Activated CD4-positive, alpha-beta T cell treated with anti-CD3 and anti-CD28 coated beads for 36 hours (primary cell): Measurements from ENCODE around the gene HLA-DRB1. TPM values are rescaled to one million over a fixed set of nuclear protein-coding genes. Genes with fewer than 3 reads are reported as not detected.
"Not testable (repeated sequence)": the region's sequence is repeated elsewhere in the genome, so short reads cannot be mapped to it uniquely, and the experiment has no call there.

Experiments
- ATAC-seq: fragments of 200-7000 bp; cut with Tn5 transposase; one replicate; pipeline ENCODE4 v1.10.0; 2021; ENCODE audit warnings: mild to moderate bottlenecking, moderate library complexity
- CTCF ChIA-PET: fragments of 350-600 bp; sonication (Branson Sonifier 250); formaldehyde crosslinking; loops from one replicate; lab custom pipeline; 2021; ENCODE audit warnings: antibody characterized with exemption; lab: Charles Lee
- POLR2A ChIA-PET: fragments of 350-600 bp; sonication (Branson Sonifier 250); formaldehyde crosslinking; loops from one replicate; lab custom pipeline; 2021; ENCODE audit warnings: antibody characterized with exemption, inconsistent platforms; lab: Charles Lee
- DNase-seq: peaks from one replicate; pipeline ENCODE4 v3.0.0-alpha.2; 2020
- H3K27ac Mint-ChIP-seq: one replicate; pipeline ENCODE4 v1.8.0; 2021; ENCODE audit warnings: mixed read lengths
- H3K27me3 Mint-ChIP-seq: one replicate; pipeline ENCODE4 v1.8.0; 2021; ENCODE audit warnings: mixed read lengths
- H3K36me3 Mint-ChIP-seq: one replicate; pipeline ENCODE4 v1.8.0; 2021; ENCODE audit warnings: low read depth, mixed read lengths
- H3K4me1 Mint-ChIP-seq: one replicate; pipeline ENCODE4 v1.8.0; 2021; ENCODE audit warnings: mixed read lengths
- H3K4me3 Mint-ChIP-seq: one replicate; pipeline ENCODE4 v1.8.0; 2021; ENCODE audit warnings: mild to moderate bottlenecking, moderate library complexity, mixed read lengths
- H3K9me3 Mint-ChIP-seq: one replicate; pipeline ENCODE4 v1.8.0; 2021; ENCODE audit warnings: low read depth, mixed read lengths
- intact Hi-C, 2 experiments: fragments of 100-400 bp; cut with DNase I in 1 of 2; cut with micrococcal nuclease in 1 of 2; formaldehyde crosslinking; loops; one replicate each; pipeline versions ENCODE4 v1.14.2 to v1.15.1; 2022 to 2024; cut with DNase I, micrococcal nuclease
- total RNA-seq, 2 experiments: library from RNA; stranded (reverse); gene quantifications; one replicate each; pipeline ENCODE4 v1.2.3, GENCODE V29; 2021

Gene HLA-DRB1
- total RNA-seq = 10 to 100 TPM; 12.7 to 16.6 TPM

- Mint-ChIP-seq H3K9me3 (no peaks in the 10 kb centered on the region), H3K4me1 (peaks cover 2% of the 10 kb centered on the region), H3K27ac (no peak within 1 kb of the TSS), H3K4me3 (peak within 1 kb of the TSS; percentile 61), H3K36me3 (no peaks in the 10 kb centered on the region), H3K27me3 (no peaks in the 10 kb centered on the region)
- ChIA-PET POLR2A (no interaction called here), CTCF (interaction anchor here (0.8 to 1.0 kb wide), 2 partner anchors 60 to 71 kb away, joined by 3 read pairs; partner anchors contain the start of gene HLA-DRB5)
- intact Hi-C loops = loop anchor here in 1 of 2 experiments (10.0 kb wide), 1 partner anchor 65 kb away; no protein-coding TSS in a partner anchor
- DNase-seq (peak; percentile 29), ATAC-seq (peak; percentile 94)
These were observed at the start of gene HLA-DRB1 for GRCh38 chr6:32589596-32590449. Gene HLA-DRB1 (minus strand): TSS chr6:32589848. CDS start chr6:32589742, 106 bp downstream.

GRCh38 chr6:32638532-32639219, 49.0 kb upstream of the HLA-DRB1 start:
- H3K9me3 Mint-ChIP-seq = no peaks in the 10 kb centered on the region

GRCh38 chr6:32637883-32638282, 48.2 kb upstream of the HLA-DRB1 start:
- Mint-ChIP-seq H3K27me3 (peaks cover 2% of the 10 kb centered on the region), H3K9me3 (no peaks in the 10 kb centered on the region), H3K27ac (no peak overlapping the region), H3K36me3 (no peaks in the 10 kb centered on the region), H3K4me1 (peaks cover 8% of the 10 kb centered on the region), H3K4me3 (no peak overlapping the region)
- DNase-seq (no peak), ATAC-seq (no peak)
- POLR2A ChIA-PET = interaction anchor here (0.7 kb wide), 1 partner anchor 1526 kb away, joined by 3 read pairs; no protein-coding TSS in a partner anchor
- CTCF ChIA-PET = no interaction called here
- intact Hi-C loops = no loop called here

More at GRCh38 chr6:32638532-32639219, 49.0 kb upstream of the HLA-DRB1 start:
- Mint-ChIP-seq H3K4me3 (no peak overlapping the region), H3K4me1 (peaks cover 8% of the 10 kb centered on the region), H3K27ac (no peak overlapping the region), H3K36me3 (no peaks in the 10 kb centered on the region), H3K27me3 (peaks cover 2% of the 10 kb centered on the region)
- ATAC-seq (no peak), DNase-seq (no peak)
- ChIA-PET POLR2A (no interaction called here), CTCF (no interaction called here)
- intact Hi-C loops = no loop called here

GRCh38 chr6:32637219-32637880, 47.7 kb upstream of the HLA-DRB1 start, which contains the start of gene HLA-DQA1:
Gene HLA-DQA1 (plus strand): TSS chr6:32637406. CDS start chr6:32637459, 53 bp downstream.
- no peak within 1 kb of the TSS for H3K27ac Mint-ChIP-seq
- intact Hi-C loops = no loop called here
- H3K36me3 Mint-ChIP-seq = no peaks in the 10 kb centered on the region
- DNase-seq = no peak
- H3K4me1 Mint-ChIP-seq = peaks cover 6% of the 10 kb centered on the region
- peaks cover 2% of the 10 kb centered on the region for H3K27me3 Mint-ChIP-seq
- H3K4me3 Mint-ChIP-seq = no peak within 1 kb of the TSS
- H3K9me3 Mint-ChIP-seq = no peaks in the 10 kb centered on the region
- ATAC-seq = no peak
- ChIA-PET POLR2A (interaction anchor here (0.7 kb wide), 1 partner anchor 1526 kb away, joined by 3 read pairs; no protein-coding TSS in a partner anchor), CTCF (no interaction called here)

GRCh38 chr6:32635526-32636123, 46.0 kb upstream of the HLA-DRB1 start:
- POLR2A ChIA-PET = no interaction called here
- CTCF ChIA-PET = interaction anchor here (1.1 to 1.2 kb wide), 2 partner anchors 13 to 222 kb away, joined by 3 to 7 read pairs; no protein-coding TSS in a partner anchor
- Mint-ChIP-seq H3K27ac (no peak overlapping the region), H3K4me1 (peaks cover 2% of the 10 kb centered on the region), H3K36me3 (no peaks in the 10 kb centered on the region), H3K4me3 (no peak overlapping the region), H3K9me3 (no peaks in the 10 kb centered on the region), H3K27me3 (peaks cover 2% of the 10 kb centered on the region)
- intact Hi-C loops = no loop called here
- no peak for DNase-seq
- no peak for ATAC-seq

- H3K27ac Mint-ChIP-seq, DNase-seq, H3K4me3 Mint-ChIP-seq, H3K27me3 Mint-ChIP-seq, CTCF ChIA-PET, POLR2A ChIA-PET, H3K36me3 Mint-ChIP-seq, intact Hi-C loops, ATAC-seq, H3K9me3 Mint-ChIP-seq: not testable (repeated sequence)
- peaks cover 26% of the 10 kb centered on the region for H3K4me1 Mint-ChIP-seq
These were observed 40.1 kb upstream of the HLA-DRB1 start for GRCh38 chr6:32629793-32630192.

- CTCF ChIA-PET = interaction anchor here (0.7 kb wide), 1 partner anchor 14 kb away, joined by 3 read pairs; no protein-coding TSS in a partner anchor
- intact Hi-C loops = no loop called here
- DNase-seq (peak; percentile 56), ATAC-seq (peak; percentile 45)
- Mint-ChIP-seq H3K27ac (peak overlapping the region; percentile 40), H3K27me3 (no peaks in the 10 kb centered on the region), H3K9me3 (no peaks in the 10 kb centered on the region), H3K4me1 (peaks cover 41% of the 10 kb centered on the region), H3K36me3 (no peaks in the 10 kb centered on the region), H3K4me3 (no peak overlapping the region)
- POLR2A ChIA-PET = interaction anchor here (0.6 kb wide), 1 partner anchor 139 kb away, joined by 3 read pairs; no protein-coding TSS in a partner anchor
These were observed 38.2 kb upstream of the HLA-DRB1 start for GRCh38 chr6:32627831-32628230.

- ATAC-seq = peak; percentile 42
- POLR2A ChIA-PET = interaction anchor here (0.6 kb wide), 1 partner anchor 138 kb away, joined by 3 read pairs; no protein-coding TSS in a partner anchor
- Mint-ChIP-seq H3K4me1 (peaks cover 46% of the 10 kb centered on the region), H3K9me3 (no peaks in the 10 kb centered on the region), H3K36me3 (no peaks in the 10 kb centered on the region), H3K27me3 (no peaks in the 10 kb centered on the region), H3K27ac (no peak overlapping the region), H3K4me3 (no peak overlapping the region)
- CTCF ChIA-PET = interaction anchor here (0.7 kb wide), 1 partner anchor 15 kb away, joined by 3 read pairs; no protein-coding TSS in a partner anchor
- intact Hi-C loops = no loop called here
- DNase-seq = no peak
These were observed 37.6 kb upstream of the HLA-DRB1 start for GRCh38 chr6:32627249-32627648.

GRCh38 chr6:32625137-32625536, 35.5 kb upstream of the HLA-DRB1 start:
- H3K27ac Mint-ChIP-seq = no peak overlapping the region
- intact Hi-C loops = no loop called here
- no peaks in the 10 kb centered on the region for H3K36me3 Mint-ChIP-seq
- H3K4me3 Mint-ChIP-seq = no peak overlapping the region
- no peaks in the 10 kb centered on the region for H3K27me3 Mint-ChIP-seq
- H3K9me3 Mint-ChIP-seq = no peaks in the 10 kb centered on the region
- DNase-seq = no peak
- ChIA-PET POLR2A (no interaction called here), CTCF (no interaction called here)
- peaks cover 56% of the 10 kb centered on the region for H3K4me1 Mint-ChIP-seq
- no peak for ATAC-seq

GRCh38 chr6:32624565-32624964, 34.9 kb upstream of the HLA-DRB1 start:
- intact Hi-C loops = loop anchor here in 1 of 2 experiments (5.0 kb wide), 1 partner anchor 173 kb away; no protein-coding TSS in a partner anchor
- ATAC-seq = no peak
- Mint-ChIP-seq H3K9me3 (no peaks in the 10 kb centered on the region), H3K27ac (peak overlapping the region; percentile 59), H3K4me3 (no peak overlapping the region), H3K36me3 (no peaks in the 10 kb centered on the region), H3K27me3 (no peaks in the 10 kb centered on the region), H3K4me1 (peaks cover 56% of the 10 kb centered on the region)
- no peak for DNase-seq
- ChIA-PET CTCF (no interaction called here), POLR2A (no interaction called here)
